ENCODE data around the gene MAGED1. TPM values are rescaled to one million over a fixed set of nuclear protein-coding genes. Genes with fewer than 3 reads are reported as not detected.

The MAGED1 gene
- total RNA-seq, 1 experiment from 2014 or later: 128 TPM

DNA sequence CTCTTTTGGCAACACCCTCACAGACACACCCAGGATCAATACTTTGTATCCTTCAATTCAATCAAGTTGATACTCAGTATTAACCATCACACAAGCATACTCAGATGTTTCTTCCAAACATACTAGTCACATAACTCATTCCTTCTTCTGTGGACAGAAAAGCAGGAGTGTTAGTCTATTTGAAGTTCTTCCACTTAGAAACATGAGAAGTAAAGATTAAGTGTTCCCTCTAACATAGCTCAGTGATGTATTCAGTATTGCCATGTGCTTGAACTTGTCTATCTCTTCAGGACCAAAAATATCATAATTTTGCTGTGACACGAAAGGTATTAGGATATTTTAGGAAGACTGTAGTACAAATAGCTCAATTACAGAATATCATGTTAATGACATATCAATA lies 25.8 kb upstream of the MAGED1 start:
- intact Hi-C loops (cut with micrococcal nuclease): no loop called here
- 0 out of 2 replicates have a peak, but pooled peaks cover 12% of the 10 kb centered on the region for H3K79me2 ChIP-seq (ENCODE audit: low read length)
- H3K9me3 ChIP-seq (ENCODE audit: low read length): no peaks in the 10 kb centered on the region
- POLR2A ChIA-PET (ENCODE audit: unreplicated experiment): no interaction called here
- H3K4me1 ChIP-seq (ENCODE audit: insufficient read depth, low read length): no peaks in the 10 kb centered on the region
- no peaks in the 10 kb centered on the region for H3K9me2 ChIP-seq (replicated peaks; ENCODE audit: low read length)
- H3F3A ChIP-seq (ENCODE audit: low read length, unreplicated experiment): no peaks in the 10 kb centered on the region
- BruUV-seq (replicated peaks): no TSS peak
- no peak overlapping the region for H3K27ac ChIP-seq (ENCODE audit: low read length)
- no peaks in the 10 kb centered on the region for H4K20me1 ChIP-seq (ENCODE audit: low read length)
- no peak overlapping the region for H3K4me3 ChIP-seq (ENCODE audit: low read length)
- no peaks in the 10 kb centered on the region for H3K36me3 ChIP-seq (ENCODE audit: low read depth, low read length)
- no peak overlapping the region for H3K9ac ChIP-seq (ENCODE audit: low read length)
- no peak for ATAC-seq
- CTCF ChIA-PET: no interaction called here
- no peaks in the 10 kb centered on the region for H3K27me3 ChIP-seq (ENCODE audit: low read length)
- no peak for TF ChIP-seq EZH2 (IDR thresholded peaks at IDR 0.05; ENCODE audit: low read length, unreplicated experiment)
- no peak overlapping the region for H3K4me2 ChIP-seq (ENCODE audit: low read length)
- no peak overlapping the region for H2AFZ ChIP-seq (ENCODE audit: low read length)
- DNase-seq: no peak

DNA sequence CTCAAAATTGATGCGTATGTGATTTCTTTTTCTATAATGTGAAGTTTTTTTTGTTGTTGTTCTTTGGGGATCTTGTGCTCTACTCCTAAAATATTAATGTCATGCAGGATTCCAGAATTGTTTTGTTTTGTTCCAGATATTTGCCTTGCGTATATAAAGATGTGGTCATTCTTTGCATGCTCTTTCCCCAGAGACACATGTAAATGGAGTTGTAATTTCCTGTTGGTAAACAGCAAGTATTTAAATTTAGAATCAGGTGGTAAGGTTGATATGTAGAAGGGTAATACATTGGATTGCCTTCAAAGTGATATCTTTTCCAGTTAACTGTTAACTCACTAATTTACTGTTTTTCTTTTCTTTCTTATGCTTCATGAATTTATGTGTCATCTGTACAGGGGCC lies 23.1 kb upstream of the MAGED1 start:
- ChIA-PET POLR2A (ENCODE audit: unreplicated experiment) (no interaction called here), CTCF (no interaction called here)
- BruUV-seq (replicated peaks): no TSS peak
- H3K36me3 ChIP-seq (ENCODE audit: low read depth, low read length): no peaks in the 10 kb centered on the region
- H3K9ac ChIP-seq (ENCODE audit: low read length): no peak overlapping the region
- no peak overlapping the region for H3K4me2 ChIP-seq (ENCODE audit: low read length)
- H3K9me3 ChIP-seq (ENCODE audit: low read length): no peaks in the 10 kb centered on the region
- no peaks in the 10 kb centered on the region for H4K20me1 ChIP-seq (ENCODE audit: low read length)
- no peaks in the 10 kb centered on the region for H3K27me3 ChIP-seq (ENCODE audit: low read length)
- no peaks in the 10 kb centered on the region for H3K4me1 ChIP-seq (ENCODE audit: insufficient read depth, low read length)
- H3K4me3 ChIP-seq (ENCODE audit: low read length): no peak overlapping the region
- no peak overlapping the region for H2AFZ ChIP-seq (ENCODE audit: low read length)
- TF ChIP-seq, protein P1, sequence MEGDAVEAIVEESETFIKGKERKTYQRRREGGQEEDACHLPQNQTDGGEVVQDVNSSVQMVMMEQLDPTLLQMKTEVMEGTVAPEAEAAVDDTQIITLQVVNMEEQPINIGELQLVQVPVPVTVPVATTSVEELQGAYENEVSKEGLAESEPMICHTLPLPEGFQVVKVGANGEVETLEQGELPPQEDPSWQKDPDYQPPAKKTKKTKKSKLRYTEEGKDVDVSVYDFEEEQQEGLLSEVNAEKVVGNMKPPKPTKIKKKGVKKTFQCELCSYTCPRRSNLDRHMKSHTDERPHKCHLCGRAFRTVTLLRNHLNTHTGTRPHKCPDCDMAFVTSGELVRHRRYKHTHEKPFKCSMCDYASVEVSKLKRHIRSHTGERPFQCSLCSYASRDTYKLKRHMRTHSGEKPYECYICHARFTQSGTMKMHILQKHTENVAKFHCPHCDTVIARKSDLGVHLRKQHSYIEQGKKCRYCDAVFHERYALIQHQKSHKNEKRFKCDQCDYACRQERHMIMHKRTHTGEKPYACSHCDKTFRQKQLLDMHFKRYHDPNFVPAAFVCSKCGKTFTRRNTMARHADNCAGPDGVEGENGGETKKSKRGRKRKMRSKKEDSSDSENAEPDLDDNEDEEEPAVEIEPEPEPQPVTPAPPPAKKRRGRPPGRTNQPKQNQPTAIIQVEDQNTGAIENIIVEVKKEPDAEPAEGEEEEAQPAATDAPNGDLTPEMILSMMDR (conservative IDR thresholded peaks at IDR 0.05; ENCODE audit: low read depth, low read length): no peak
- TF ChIP-seq EZH2phosphoT487 (IDR thresholded peaks at IDR 0.05; ENCODE audit: borderline replicate concordance, low read length) (no peak), EZH2 (IDR thresholded peaks at IDR 0.05; ENCODE audit: low read length, unreplicated experiment) (no peak)
- H3K79me2 ChIP-seq (ENCODE audit: low read length): 0 out of 2 replicates have a peak, but pooled peaks cover 12% of the 10 kb centered on the region
- no peaks in the 10 kb centered on the region for H3K9me2 ChIP-seq (replicated peaks; ENCODE audit: low read length)
- H3F3A ChIP-seq (ENCODE audit: low read length, unreplicated experiment): no peaks in the 10 kb centered on the region
- DNase-seq (no peak), ATAC-seq (no peak)
- intact Hi-C loops (cut with micrococcal nuclease): no loop called here
- H3K27ac ChIP-seq (ENCODE audit: low read length): no peak overlapping the region

DNA sequence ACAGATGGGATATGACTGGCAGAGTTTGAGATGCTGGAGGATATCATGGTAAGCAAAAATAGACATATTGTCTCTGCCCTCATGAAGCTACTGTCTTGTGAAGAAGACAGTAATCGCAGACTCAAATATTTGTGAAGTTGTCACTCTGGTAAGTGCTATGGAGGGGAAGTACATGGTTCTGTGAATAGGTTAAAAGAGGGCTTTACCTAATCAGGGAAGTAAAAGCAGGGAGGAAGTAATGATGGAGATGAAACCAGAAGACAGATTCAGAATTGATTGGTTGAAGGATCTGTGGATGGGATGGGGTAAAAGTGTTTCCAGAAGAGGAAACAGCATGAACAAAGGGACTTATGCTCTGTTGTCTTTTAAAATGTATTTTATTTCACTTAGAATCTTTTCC lies 19.3 kb upstream of the MAGED1 start:
- DNase-seq (no peak), ATAC-seq (no peak)
- POLR2A ChIA-PET (ENCODE audit: unreplicated experiment): no interaction called here
- Histone ChIP-seq H3K9ac (ENCODE audit: low read length) (no peak overlapping the region), H3K79me2 (ENCODE audit: low read length) (no peaks in the 10 kb centered on the region), H3K4me2 (ENCODE audit: low read length) (no peak overlapping the region), H3F3A (ENCODE audit: low read length, unreplicated experiment) (no peaks in the 10 kb centered on the region), H3K9me3 (ENCODE audit: low read length) (no peaks in the 10 kb centered on the region), H2AFZ (ENCODE audit: low read length) (no peak overlapping the region), H3K9me2 (replicated peaks; ENCODE audit: low read length) (no peaks in the 10 kb centered on the region), H4K20me1 (ENCODE audit: low read length) (no peaks in the 10 kb centered on the region), H3K27ac (ENCODE audit: low read length) (no peak overlapping the region), H3K4me3 (ENCODE audit: low read length) (no peak overlapping the region), H3K4me1 (ENCODE audit: insufficient read depth, low read length) (no peaks in the 10 kb centered on the region), H3K27me3 (ENCODE audit: low read length) (no peaks in the 10 kb centered on the region), H3K36me3 (ENCODE audit: low read depth, low read length) (no peaks in the 10 kb centered on the region)
- TF ChIP-seq EZH2 (IDR thresholded peaks at IDR 0.05; ENCODE audit: low read length, unreplicated experiment): no peak
- TF ChIP-seq, protein P1 (conservative IDR thresholded peaks at IDR 0.05; ENCODE audit: low read depth, low read length): no peak
- no peak for TF ChIP-seq EZH2phosphoT487 (IDR thresholded peaks at IDR 0.05; ENCODE audit: borderline replicate concordance, low read length)
- BruUV-seq (replicated peaks): no TSS peak
- CTCF ChIA-PET: no interaction called here
- intact Hi-C loops (cut with micrococcal nuclease): no loop called here
